Liver (tissue), 9 donors: ENCODE results near the gene NAGS. TPM values are rescaled to one million over a fixed set of nuclear protein-coding genes. Genes with fewer than 3 reads are reported as not detected.
A peak's percentile ranks its signal among the peaks of the same experiment; 100 is the strongest.

Source experiments
- DNase-seq: peaks from one replicate; pipeline ENCODE4 v3.0.0-alpha.2; 2017; ENCODE audit warnings: low spot score
- H3K27ac ChIP-seq, 2 donors: one replicate each; pipeline ENCODE4 v1.7.0; 2013; ENCODE audit warnings: inconsistent platforms in 2 of 2, low read length in 2 of 2, control low read depth in 1 of 2, low read depth in 1 of 2, mild to moderate bottlenecking in 1 of 2
- H3K27me3 ChIP-seq, 4 donors: one replicate each; pipeline versions ENCODE4 v1.6.1 to v1.7.0; 2013; ENCODE audit warnings: low read length in 3 of 4, inconsistent platforms in 1 of 4, mild to moderate bottlenecking in 1 of 4, moderate library complexity in 1 of 4; ENCODE audit not compliant: control insufficient read depth in 4 of 4, insufficient read depth in 4 of 4
- H3K36me3 ChIP-seq, 4 donors: one replicate each; pipeline versions ENCODE4 v1.6.1 to v1.7.0; 2013; ENCODE audit warnings: low read length in 3 of 4, mild to moderate bottlenecking in 3 of 4, low read depth in 1 of 4, moderate library complexity in 1 of 4; ENCODE audit not compliant: control insufficient read depth in 4 of 4, insufficient read depth in 3 of 4
- H3K4me1 ChIP-seq, 4 donors: one replicate each; pipeline versions ENCODE4 v1.6.1 to v1.7.0; 2013; ENCODE audit warnings: low read length in 3 of 4, mild to moderate bottlenecking in 3 of 4, moderate library complexity in 1 of 4; ENCODE audit not compliant: control insufficient read depth in 4 of 4, insufficient read depth in 4 of 4
- H3K4me3 ChIP-seq, 3 donors: one replicate each; pipeline versions ENCODE4 v1.6.1 to v1.7.0; 2013; ENCODE audit warnings: low read length in 3 of 3, control low read depth in 1 of 3, low read depth in 1 of 3, mild to moderate bottlenecking in 1 of 3
- H3K9ac ChIP-seq, 2 donors: one replicate each; pipeline ENCODE4 v1.7.0; 2013; ENCODE audit warnings: low read length in 2 of 2, mild to moderate bottlenecking in 2 of 2, moderate library complexity in 2 of 2, control low read depth in 1 of 2, low read depth in 1 of 2
- H3K9me3 ChIP-seq, 4 donors: one replicate each; pipeline versions ENCODE4 v1.6.1 to v1.7.0; 2013; ENCODE audit warnings: low read length in 3 of 4; ENCODE audit not compliant: control insufficient read depth in 4 of 4
- ATF3 ChIP-seq: IDR thresholded peaks from 2 replicates; pipeline ENCODE4 v1.6.1; 2016; ENCODE audit warnings: antibody characterized with exemption
- CTCF ChIP-seq: fragments of 150-350 bp; IDR thresholded peaks from 2 replicates; pipeline ENCODE4 v1.5.1; 2017; ENCODE audit warnings: improper control_type of control experiment, low read depth, low read length; ENCODE audit not compliant: missing input control
- FOXA1 ChIP-seq: IDR thresholded peaks from 2 replicates; pipeline ENCODE4 v1.6.1; 2016; ENCODE audit warnings: antibody characterized with exemption
- GABPA ChIP-seq, 2 donors: IDR thresholded peaks in 1 of 2; conservative IDR thresholded peaks in 1 of 2; 2 replicates each; pipeline ENCODE4 v1.6.1; 2016; ENCODE audit warnings: antibody characterized with exemption in 2 of 2, mild to moderate bottlenecking in 1 of 2, moderate library complexity in 1 of 2
- HNF4A ChIP-seq, 2 donors: conservative IDR thresholded peaks; 2 replicates each; pipeline ENCODE4 v1.6.1; 2016; ENCODE audit warnings: antibody characterized with exemption in 2 of 2, mild to moderate bottlenecking in 2 of 2
- HNF4G ChIP-seq: IDR thresholded peaks from 2 replicates; pipeline ENCODE4 v1.6.1; 2016; ENCODE audit warnings: antibody characterized with exemption
- JUND ChIP-seq, 2 donors: IDR thresholded peaks; 2 replicates each; pipeline ENCODE4 v1.6.1; 2016; ENCODE audit warnings: antibody characterized with exemption in 2 of 2
- MAX ChIP-seq: IDR thresholded peaks from 2 replicates; pipeline ENCODE4 v1.6.1; 2016; ENCODE audit warnings: antibody characterized with exemption
- REST ChIP-seq: IDR thresholded peaks from 2 replicates; pipeline ENCODE4 v1.6.1; 2016; ENCODE audit warnings: antibody characterized with exemption, mild to moderate bottlenecking
- SP1 ChIP-seq: IDR thresholded peaks from 2 replicates; pipeline ENCODE4 v1.6.1; 2018; ENCODE audit warnings: antibody characterized with exemption, mild to moderate bottlenecking
- TAF1 ChIP-seq: conservative IDR thresholded peaks from 2 replicates; pipeline ENCODE4 v1.6.1; 2016; ENCODE audit warnings: antibody characterized with exemption, mild to moderate bottlenecking
- YY1 ChIP-seq: IDR thresholded peaks from 2 replicates; pipeline ENCODE4 v1.6.1; 2016; ENCODE audit warnings: antibody characterized with exemption, mild to moderate bottlenecking
- WGBS: extraction: QIAGEN DNeasy Blood & Tissue Kit; methylation state at CpG from one replicate; pipeline ENCODE4 v1.1.7; 2013; 5-methylcytosine and 5-hydroxymethylcytosine counted together
- polyA plus RNA-seq, 2 donors: library from polyadenylated mRNA; stranded (reverse) in 1 of 2; unstranded in 1 of 2; fragments of 200-250 nt in 1 of 2; fragments of >200 nt in 1 of 2; fragmentation: Nextera tagmentation in 1 of 2; extraction: Ambion mirVana in 1 of 2; gene quantifications; one replicate each; pipeline versions ENCODE4 v1.2.1 to v1.2.3, GENCODE V29; 2013 to 2015
- total RNA-seq, 2 donors: library from RNA; depleted of rRNA; stranded (reverse); fragments of >200 nt; gene quantifications; one replicate each; pipeline ENCODE4 v1.2.3, GENCODE V29; 2014
- donor health status: healthy.
- donor health status: healthy.
- donor health status: healthy.
- donor health status: healthy.
- donor health status: healthy.

The NAGS gene
- total and polyA plus RNA-seq, 4 donors = 21.5 to 29.8 (median 28.2) TPM

GRCh38 chr17:44038604-44039011 lies 34.2 kb downstream of the NAGS start (continued):
- TF ChIP-seq JUND (IDR thresholded peaks at IDR 0.05) = peak in 1 of 2 donors; percentile 23
- TF ChIP-seq SP1 = no peak
- peak; percentile 66 to 70 for TF ChIP-seq HNF4A (conservative IDR thresholded peaks at IDR 0.05)
- no peak for TF ChIP-seq TAF1
- no peak for TF ChIP-seq GABPA (IDR thresholded peaks at IDR 0.05 in 1 of 2, conservative IDR thresholded peaks at IDR 0.05 in 1 of 2)
- no peak for TF ChIP-seq HNF4G
- TF ChIP-seq MAX = no peak

- no peak for TF ChIP-seq YY1
- no peak for TF ChIP-seq ATF3
- TF ChIP-seq FOXA1 = no peak
- DNase-seq = no peak
- 69% methylated on average over 6 of the region's 6 CpGs for WGBS
- no peaks in the 10 kb centered on the region for H3K27me3 ChIP-seq
- H3K36me3 ChIP-seq = peaks cover 0 to 16% (median 12%) of the 10 kb centered on the region in 4 donors
- no peaks in the 10 kb centered on the region for H3K9me3 ChIP-seq
- no peak overlapping the region for H3K9ac ChIP-seq
- no peak overlapping the region for H3K27ac ChIP-seq
- H3K4me3 ChIP-seq = no peak overlapping the region
- peaks cover 0 to 21% (median 13%) of the 10 kb centered on the region in 4 donors for H3K4me1 ChIP-seq
Measured at GRCh38 chr17:44039829-44040635, 35.6 kb downstream of the NAGS start.

- 78% methylated on average over 4 of the region's 4 CpGs for WGBS
- Histone ChIP-seq H3K9me3 (no peaks in the 10 kb centered on the region), H3K9ac (no peak overlapping the region), H3K27me3 (no peaks in the 10 kb centered on the region), H3K4me1 (peaks cover 0 to 21% (median 10%) of the 10 kb centered on the region in 4 donors), H3K27ac (no peak overlapping the region), H3K36me3 (peaks cover 0 to 2% (median 1%) of the 10 kb centered on the region in 4 donors), H3K4me3 (no peak overlapping the region)
- TF ChIP-seq SP1 = no peak
- TF ChIP-seq TAF1 = no peak
- TF ChIP-seq REST = no peak
- no peak for TF ChIP-seq CTCF
- DNase-seq = no peak
Measured at GRCh38 chr17:44043272-44043696, 38.9 kb downstream of the NAGS start.
